ENCODE results near the gene RTKN.
"Not testable (repeated sequence)": the region's sequence is repeated elsewhere in the genome, so short reads cannot be mapped to it uniquely, and the experiment has no call there.

Gene RTKN

GRCh38 chr2:74424139-74424992, 17.4 kb downstream of the RTKN start:
- TF ChIP-seq CTCF (conservative IDR thresholded peaks at IDR 0.05; ENCODE audit: low read depth, low read length) = no peak
- H3K4me3 ChIP-seq (ENCODE audit: low read length) = no peak overlapping the region
- DNase-seq (ENCODE audit: low read depth) = no peak

DNA sequence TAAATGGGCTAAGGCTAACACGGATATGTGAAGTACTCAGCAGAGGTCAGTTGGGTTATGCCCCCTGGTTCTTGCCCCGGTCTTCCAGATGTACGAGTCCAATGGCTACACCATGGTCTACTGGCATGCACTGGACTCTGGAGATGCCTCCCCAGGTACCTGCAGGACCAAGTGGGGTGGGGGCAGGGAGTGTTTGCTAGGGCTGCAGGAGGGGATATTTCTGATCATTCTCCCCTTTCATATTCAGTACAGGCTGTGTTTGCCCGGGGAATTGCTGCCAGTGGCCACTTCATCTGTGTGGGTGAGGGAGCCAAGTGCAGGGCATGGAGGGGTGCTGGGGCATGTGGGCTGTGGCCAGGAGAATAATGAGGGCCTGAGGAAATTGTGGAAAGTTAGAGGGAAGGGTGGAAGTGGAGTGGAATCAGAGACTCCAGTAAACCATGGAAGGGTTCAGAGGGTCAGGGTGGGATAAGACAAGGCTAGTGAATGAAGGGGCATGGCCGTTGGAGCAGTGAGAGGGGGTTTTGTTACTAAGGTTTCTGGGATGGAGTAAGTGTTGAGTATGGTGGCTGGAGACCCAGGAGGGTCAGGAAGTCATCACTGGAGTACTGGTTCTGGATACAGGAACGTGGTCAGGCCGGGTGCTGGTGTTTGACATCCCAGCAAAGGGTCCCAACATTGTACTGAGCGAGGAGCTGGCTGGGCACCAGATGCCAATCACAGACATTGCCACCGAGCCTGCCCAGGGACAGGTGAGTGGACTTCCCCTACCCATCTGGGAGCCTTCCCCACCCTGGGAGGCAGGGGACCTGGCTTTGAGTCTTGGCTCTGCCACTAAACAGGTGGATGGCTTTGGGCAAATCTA, 18.3 kb downstream of the RTKN start:
- TF ChIP-seq CTCF (conservative IDR thresholded peaks at IDR 0.05; ENCODE audit: low read depth, low read length) = no peak
- no peak overlapping the region for H3K4me3 ChIP-seq (ENCODE audit: low read length)
- DNase-seq (ENCODE audit: low read depth) = no peak

DNA sequence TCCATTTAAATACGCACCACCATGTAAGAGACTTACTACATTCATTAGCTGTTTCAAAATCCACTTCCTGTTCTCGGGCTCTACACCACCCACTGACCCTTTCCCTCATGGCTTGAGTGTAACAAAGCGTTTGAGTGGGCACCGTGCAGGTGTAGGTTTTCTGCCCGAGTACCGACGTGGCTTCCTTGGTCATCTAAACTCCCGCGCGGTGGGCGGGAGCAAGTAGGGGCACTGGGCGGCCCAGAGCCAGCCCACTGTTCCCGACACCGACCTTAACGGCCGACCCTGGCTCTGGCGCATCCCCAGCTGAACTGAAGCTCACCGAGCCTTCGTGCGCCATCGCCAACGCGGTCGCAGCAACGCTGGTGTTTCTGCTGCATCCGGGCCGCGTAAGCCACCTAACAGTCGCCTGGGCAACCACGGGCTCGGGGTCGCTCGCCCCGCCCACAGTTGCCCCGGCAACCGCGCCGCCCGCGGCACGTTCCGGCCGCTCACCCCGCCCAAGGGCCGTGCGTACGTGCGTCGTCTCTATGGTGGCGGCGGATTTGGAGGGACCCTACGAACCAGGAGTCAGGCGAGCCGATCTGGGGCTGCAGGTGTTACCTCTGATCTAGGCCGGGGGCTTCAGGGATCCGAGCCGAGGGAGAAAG, 20.4 kb downstream of the RTKN start, which contains the start of the genes C2orf81 and WDR54:
TSS of gene C2orf81 (minus strand) at position 399 of the 650 bp plus-strand sequence. CDS start at position 340, 59 bp downstream.
TSS of gene WDR54 (plus strand) at position 510 of the 650 bp plus-strand sequence. CDS start 424 bp downstream, outside the sequence.
- no peak for TF ChIP-seq CTCF (conservative IDR thresholded peaks at IDR 0.05; ENCODE audit: low read depth, low read length)
- H3K4me3 ChIP-seq (ENCODE audit: low read length) = peak within 1 kb of the TSS; percentile 82
- DNase-seq (ENCODE audit: low read depth) = peak; percentile 57

GRCh38 chr2:74420443-74421103, 21.2 kb downstream of the RTKN start:
- peak overlapping the region; percentile 82 for H3K4me3 ChIP-seq (ENCODE audit: low read length)
- DNase-seq (ENCODE audit: low read depth) = not testable (repeated sequence)

GRCh38 chr2:74420006-74420405, 21.7 kb downstream of the RTKN start:
- TF ChIP-seq CTCF (conservative IDR thresholded peaks at IDR 0.05; ENCODE audit: low read depth, low read length) = no peak
- no peak for DNase-seq (ENCODE audit: low read depth)
- H3K4me3 ChIP-seq (ENCODE audit: low read length) = no peak overlapping the region

DNA sequence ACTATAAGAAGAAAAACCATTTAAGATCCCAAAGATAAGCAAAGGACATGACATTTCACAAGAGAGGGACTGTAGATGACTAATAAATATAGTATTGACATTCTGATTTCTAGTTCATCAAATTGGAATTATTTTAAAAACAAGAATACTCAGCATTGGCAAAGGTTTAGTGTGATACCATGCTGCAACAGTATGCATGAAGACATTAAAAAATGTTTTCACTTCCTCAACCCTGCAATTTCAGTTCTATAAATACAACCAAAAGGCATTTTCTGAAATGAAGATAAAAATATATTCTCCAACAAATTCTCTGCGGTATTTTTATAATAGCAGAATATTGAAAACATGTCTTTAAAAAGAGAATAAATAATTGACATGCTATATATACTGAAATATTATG, 22.4 kb downstream of the RTKN start:
- no peak for DNase-seq (ENCODE audit: low read depth)
- no peak overlapping the region for H3K4me3 ChIP-seq (ENCODE audit: low read length)

More for the DNA sequence above, 22.4 kb downstream of the RTKN start:
- no peak for TF ChIP-seq CTCF (conservative IDR thresholded peaks at IDR 0.05; ENCODE audit: low read depth, low read length)
